HG03520 (cell line): ENCODE results near the gene PRPH.
"Not testable (repeated sequence)": the region's sequence is repeated elsewhere in the genome, so short reads cannot be mapped to it uniquely, and the experiment has no call there.

Source experiments
- ATAC-seq: cut with Tn5 transposase; IDR thresholded peaks from one replicate; pipeline ENCODE4 v1.9.1; 2021; ENCODE audit warnings: mild to moderate bottlenecking, moderate library complexity; ENCODE audit not compliant: unreplicated experiment

Gene PRPH

GRCh38 chr12:49276304-49277290, 18.4 kb upstream of the PRPH start:
- no peak for ATAC-seq

- no peak for ATAC-seq
Observed at GRCh38 chr12:49277466-49277865, 17.5 kb upstream of the PRPH start.

DNA sequence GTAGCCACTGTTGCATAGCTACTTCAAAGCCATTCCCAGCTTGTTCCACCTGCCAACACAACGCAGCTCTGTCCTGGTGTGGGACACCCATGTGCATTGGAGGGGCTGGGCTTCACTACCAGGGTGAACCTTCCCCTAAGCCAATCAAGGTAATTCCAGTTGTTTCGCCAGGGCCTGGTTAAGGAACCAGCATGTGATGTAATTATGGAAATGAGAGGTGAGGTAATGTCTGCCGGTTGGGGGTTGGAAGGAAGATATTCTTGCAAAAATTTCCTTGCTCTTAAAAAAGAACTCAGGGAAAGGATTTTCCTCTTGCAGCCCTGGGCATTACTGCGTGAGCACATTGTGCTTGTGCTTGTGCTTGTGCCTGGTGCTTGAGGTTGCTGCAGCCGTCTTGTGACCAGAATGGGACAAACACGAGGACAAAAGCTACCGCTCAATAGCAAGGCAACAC, 15.2 kb upstream of the PRPH start:
- no peak for ATAC-seq

GRCh38 chr12:49280545-49280944, 14.4 kb upstream of the PRPH start:
- ATAC-seq, result not testable (repeated sequence)

GRCh38 chr12:49282302-49282701, 12.6 kb upstream of the PRPH start:
- no peak for ATAC-seq

DNA sequence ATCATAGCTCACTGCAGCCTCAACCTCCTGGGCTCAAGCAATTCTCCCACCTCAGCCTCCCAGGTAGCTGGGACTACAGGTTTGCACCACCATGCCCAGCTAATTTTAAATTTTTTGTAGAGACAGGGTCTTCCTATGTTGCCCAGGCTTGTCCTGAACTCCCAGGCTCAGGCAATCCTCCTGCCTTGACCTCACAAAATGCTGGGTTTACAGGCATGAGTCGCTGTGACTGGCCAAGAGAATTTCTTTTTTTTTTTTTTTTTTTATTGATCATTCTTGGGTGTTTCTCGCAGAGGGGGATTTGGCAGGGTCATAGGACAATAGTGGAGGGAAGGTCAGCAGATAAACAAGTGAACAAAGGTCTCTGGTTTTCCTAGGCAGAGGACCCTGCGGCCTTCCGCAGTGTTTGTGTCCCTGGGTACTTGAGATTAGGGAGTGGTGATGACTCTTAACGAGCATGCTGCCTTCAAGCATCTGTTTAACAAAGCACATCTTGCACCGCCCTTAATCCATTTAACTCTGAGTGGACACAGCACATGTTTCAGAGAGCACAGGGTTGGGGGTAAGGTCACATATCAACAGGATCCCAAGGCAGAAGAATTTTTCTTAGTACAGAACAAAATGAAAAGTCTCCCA, 12.1 kb upstream of the PRPH start:
- ATAC-seq, result not testable (repeated sequence)

GRCh38 chr12:49283541-49284429, 11.2 kb upstream of the PRPH start:
- no peak for ATAC-seq

DNA sequence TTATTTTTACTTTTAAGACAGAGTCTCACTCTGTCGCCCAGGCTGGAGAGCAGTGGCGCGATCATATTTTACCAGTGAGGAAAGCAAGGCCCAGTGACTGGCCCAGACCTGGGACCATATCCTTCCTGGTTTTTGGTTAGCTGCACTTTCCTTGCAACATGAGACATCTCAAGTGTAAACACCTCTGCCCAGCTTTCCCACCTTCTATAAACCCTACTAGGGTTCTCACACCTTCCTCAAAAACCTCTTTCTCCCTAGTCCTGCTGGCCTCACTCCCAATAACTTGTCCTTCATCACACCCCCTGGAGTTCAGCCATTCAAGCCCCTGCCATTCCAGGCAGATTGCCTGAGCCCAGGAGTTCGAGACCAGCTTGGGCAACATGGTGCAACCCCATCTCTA, 10.3 kb upstream of the PRPH start:
- no peak for ATAC-seq

- no peak for ATAC-seq
Observed at GRCh38 chr12:49287876-49288275, 7.1 kb upstream of the PRPH start.

GRCh38 chr12:49288412-49288853, 6.5 kb upstream of the PRPH start:
- ATAC-seq, result no peak

DNA sequence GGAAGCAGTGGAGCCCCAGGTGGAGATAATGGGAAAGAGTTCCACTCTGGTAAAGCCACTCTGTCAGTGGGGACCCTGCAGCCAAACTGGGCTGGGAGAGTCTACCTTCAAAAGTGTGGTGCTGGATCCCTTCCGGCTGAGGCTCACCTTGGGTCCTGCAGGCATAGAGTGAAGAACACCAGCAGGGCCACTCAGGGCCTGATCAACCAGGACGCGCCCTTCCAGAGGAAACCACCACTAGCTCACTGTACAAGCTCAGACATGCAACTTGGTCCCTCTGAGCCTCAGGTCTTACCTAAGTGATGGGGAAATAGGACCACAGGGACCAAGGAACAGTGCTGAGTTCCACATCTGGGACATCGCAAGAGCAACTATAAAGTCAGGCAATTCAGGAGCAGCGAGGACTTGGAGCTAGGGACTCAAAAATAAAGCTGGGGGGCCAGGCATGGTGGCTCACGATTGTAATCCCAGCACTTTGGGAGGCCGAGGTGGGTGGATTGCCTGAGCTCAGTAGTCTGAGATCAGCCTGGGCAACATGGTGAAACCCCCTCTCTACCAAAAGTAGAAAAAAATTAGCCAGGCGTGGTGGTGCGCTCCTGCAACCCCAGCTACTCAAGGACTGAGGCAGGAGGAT, 5.9 kb upstream of the PRPH start:
- ATAC-seq, result no peak

GRCh38 chr12:49292729-49293055, 2.3 kb upstream of the PRPH start:
- ATAC-seq, result no peak

DNA sequence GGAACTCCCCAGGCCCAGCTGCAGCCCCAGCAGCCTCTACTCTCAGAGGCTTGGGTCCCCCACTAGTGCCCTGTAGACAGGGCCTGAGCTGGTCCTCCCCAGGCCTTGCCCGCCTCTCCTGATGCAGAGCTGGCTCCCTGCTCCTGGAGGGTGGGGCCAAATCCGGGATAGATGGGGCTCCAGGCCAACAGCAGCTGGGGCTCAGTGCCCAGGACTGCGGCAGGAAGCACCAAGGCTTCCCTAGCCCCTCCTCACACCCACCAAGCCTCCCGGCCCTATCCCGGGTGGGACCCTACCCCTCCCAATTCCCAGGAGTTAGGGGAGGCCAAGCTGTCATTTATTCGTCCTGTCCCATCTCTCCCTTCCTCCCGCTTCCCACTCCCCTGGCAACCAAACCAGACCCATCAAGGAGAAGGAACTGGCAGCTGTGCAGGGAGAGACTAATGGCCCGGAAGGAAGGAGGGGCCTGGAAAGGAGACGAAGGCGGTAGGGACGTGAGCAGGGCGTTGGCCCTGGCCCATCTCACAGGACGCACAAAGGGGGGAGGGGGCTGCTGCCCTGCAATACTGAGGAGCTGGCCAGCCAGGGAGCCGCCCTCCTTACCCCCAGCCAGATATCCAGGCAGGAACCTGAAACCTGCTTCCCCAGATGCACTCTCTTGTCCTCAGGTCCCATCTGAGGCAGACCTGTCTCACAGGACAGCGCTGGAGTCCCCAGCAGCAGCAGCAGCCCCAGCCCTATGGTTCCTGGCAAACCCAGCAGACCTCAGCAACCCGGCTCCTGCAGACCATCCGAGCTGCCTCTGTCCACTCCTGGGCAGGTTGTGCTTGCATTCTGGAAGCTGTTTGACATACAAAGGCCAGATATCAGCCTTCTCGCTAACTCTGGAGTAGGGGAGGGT, 1.6 kb upstream of the PRPH start:
- ATAC-seq, result no peak

DNA sequence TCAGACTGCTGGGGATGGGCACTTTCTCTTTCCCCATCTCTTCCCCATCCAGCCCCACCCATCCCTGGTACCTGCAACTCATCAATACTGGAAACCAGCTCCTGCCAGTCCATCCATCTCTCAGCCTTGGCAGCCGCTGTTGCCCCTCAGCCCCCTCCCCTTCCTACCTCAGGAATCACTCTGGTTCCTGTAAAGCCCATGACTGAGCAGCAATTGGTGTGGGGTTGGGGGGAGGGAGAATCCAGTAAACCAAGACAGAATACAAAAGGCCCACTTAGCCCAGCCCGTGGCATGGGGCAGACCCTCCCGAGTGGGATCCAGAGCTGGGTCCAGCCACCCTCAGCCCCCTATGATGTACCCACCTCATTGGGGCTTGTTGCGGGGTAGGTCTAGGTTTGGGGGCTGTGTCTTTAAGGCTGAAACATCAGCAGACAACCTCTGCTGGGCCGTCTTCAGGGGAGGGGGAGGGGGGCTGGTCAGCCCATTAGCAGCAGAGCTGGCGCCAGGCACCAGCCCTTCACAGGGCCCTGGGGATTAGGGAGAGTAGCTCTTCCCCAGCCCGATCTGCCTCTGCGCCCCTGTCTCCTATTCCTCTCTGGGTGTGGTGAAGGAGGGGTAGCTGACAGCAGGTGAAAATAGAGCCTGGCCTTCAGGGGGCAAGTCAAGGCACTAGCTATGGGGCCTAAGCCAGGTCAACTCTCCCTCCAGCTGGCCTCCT, 702 bp upstream of the PRPH start:
- no peak for ATAC-seq

DNA sequence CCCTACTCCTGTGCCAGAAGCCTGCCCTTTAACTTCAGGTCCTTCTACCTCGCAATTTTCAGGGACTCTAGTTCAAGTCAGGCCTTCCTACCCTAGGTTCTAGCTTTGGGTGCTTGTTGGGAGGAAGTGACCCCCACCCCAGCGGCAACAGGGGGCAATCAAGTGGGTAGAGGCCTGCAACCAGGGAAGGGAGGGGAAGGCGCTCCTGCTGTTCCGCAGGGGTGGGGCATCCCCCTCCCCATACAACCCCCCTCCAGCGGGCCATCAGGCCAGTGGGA, 204 bp upstream of the PRPH start:
- ATAC-seq, result no peak

- ATAC-seq, result no peak
Observed at GRCh38 chr12:49296034-49296835, 1.3 kb downstream of the PRPH start.

- no peak for ATAC-seq
Observed at GRCh38 chr12:49296836-49297694, 2.1 kb downstream of the PRPH start.

DNA sequence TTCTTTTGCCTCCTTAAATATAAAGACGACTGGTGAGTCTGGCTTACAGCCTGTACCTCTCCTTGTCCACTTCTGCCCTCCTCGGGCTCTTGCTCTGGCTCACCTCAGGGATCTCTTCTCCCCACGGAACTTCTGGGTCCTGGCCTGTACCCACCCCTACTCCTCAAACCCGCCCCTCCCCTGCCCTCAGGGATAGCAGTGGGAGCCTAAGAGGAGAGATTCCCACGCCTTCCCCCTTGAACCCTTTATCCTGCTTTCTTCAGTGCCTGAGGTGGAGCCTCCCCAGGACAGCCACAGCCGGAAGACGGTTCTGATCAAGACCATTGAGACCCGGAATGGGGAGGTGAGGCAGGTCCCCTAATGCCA, 2.7 kb downstream of the PRPH start:
- no peak for ATAC-seq
